B cell (primary cell): ENCODE results near the gene SLC35G6. TPM values are rescaled to one million over a fixed set of nuclear protein-coding genes. Genes with fewer than 3 reads are reported as not detected.

Experiments used
- ATAC-seq: fragments of 200-7000 bp; cut with Tn5 transposase; one replicate; pipeline ENCODE4 v1.10.0; 2021; ENCODE audit warnings: low read depth, mild to moderate bottlenecking, moderate number of reproducible peaks, moderate library complexity
- CTCF ChIA-PET: fragments of 350-600 bp; sonication (Branson Sonifier 250); formaldehyde crosslinking; loops from one replicate; lab custom pipeline; 2021; ENCODE audit warnings: antibody characterized with exemption, inconsistent platforms; lab: Charles Lee
- POLR2A ChIA-PET: fragments of 350-600 bp; sonication (Branson Sonifier 250); formaldehyde crosslinking; loops from one replicate; lab custom pipeline; 2021; ENCODE audit warnings: antibody characterized with exemption; lab: Charles Lee
- DNase-seq: peaks from one replicate; pipeline ENCODE4 v3.0.0; 2013
- H2AFZ ChIP-seq: 2 replicates; pipeline ENCODE4 v1.6.1; 2012; ENCODE audit warnings: mild to moderate bottlenecking, low read depth, low read length; ENCODE audit not compliant: insufficient read depth, poor library complexity, severe bottlenecking
- H3K27ac ChIP-seq, 2 donors: 1 replicate in 1 of 2; 2 replicates in 1 of 2; pipeline ENCODE4 v1.5.1; 2012 to 2013; ENCODE audit warnings: low read length in 2 of 2, mild to moderate bottlenecking in 2 of 2, moderate library complexity in 1 of 2
- H3K27me3 ChIP-seq, 4 experiments: fragments of 200-600 bp in 1 of 4; sonication (generic) in 1 of 4; replicated peaks in 1 of 4; 1 replicate in 2 of 4; 2 replicates in 2 of 4; pipeline versions ENCODE4 v1.6.1 to v1.7.0; 2013 to 2016; ENCODE audit warnings: low read length in 3 of 4, mild to moderate bottlenecking in 2 of 4, mixed read lengths in 1 of 4, moderate library complexity in 1 of 4; ENCODE audit not compliant: insufficient read depth in 4 of 4, control insufficient read depth in 3 of 4; ENCODE audit errors: control extremely low read depth in 1 of 4
- H3K36me3 ChIP-seq, 2 experiments: replicated peaks in 1 of 2; 1 replicate in 1 of 2; 2 replicates in 1 of 2; pipeline versions ENCODE4 v1.6.1 to v1.7.1; 2013; ENCODE audit warnings: low read length in 1 of 2; ENCODE audit not compliant: insufficient read depth in 2 of 2, control insufficient read depth in 1 of 2; ENCODE audit errors: control extremely low read depth in 1 of 2, extremely low read depth in 1 of 2
- H3K4me1 ChIP-seq, 2 donors: fragments of 200-600 bp in 1 of 2; sonication (generic) in 1 of 2; 1 replicate in 1 of 2; 2 replicates in 1 of 2; pipeline versions ENCODE4 v1.5.1 to v1.6.1; 2013 to 2017; ENCODE audit warnings: low read length in 2 of 2; ENCODE audit not compliant: control insufficient read depth in 2 of 2, insufficient read depth in 2 of 2
- H3K4me2 ChIP-seq: replicated peaks from 2 replicates; pipeline ENCODE3; 2012; ENCODE audit warnings: mild to moderate bottlenecking, low read depth, low read length; ENCODE audit not compliant: poor library complexity, severe bottlenecking
- H3K4me3 ChIP-seq, 5 experiments: fragments of 200-600 bp in 1 of 5; sonication (generic) in 1 of 5; 1 replicate in 3 of 5; 2 replicates in 2 of 5; pipeline versions ENCODE4 v1.5.1 to v1.7.0; 2011 to 2016; ENCODE audit warnings: low read length in 4 of 5, mild to moderate bottlenecking in 4 of 5, low read depth in 2 of 5, control low read depth in 1 of 5, moderate library complexity in 1 of 5; ENCODE audit not compliant: insufficient read depth in 1 of 5; ENCODE audit errors: control extremely low read depth in 1 of 5, extremely low read depth in 1 of 5
- H3K79me2 ChIP-seq: fragments of 200-600 bp; sonication (generic); one replicate; pipeline ENCODE4 v1.6.0; 2016; ENCODE audit warnings: low read length; ENCODE audit not compliant: control insufficient read depth, insufficient read depth
- H3K9ac ChIP-seq: fragments of 200-600 bp; sonication (generic); 2 replicates; pipeline ENCODE4 v1.6.1; 2017; ENCODE audit warnings: mild to moderate bottlenecking, low read length, moderate library complexity
- H3K9me3 ChIP-seq, 3 donors: one replicate each; pipeline versions ENCODE4 v1.6.1 to v1.7.1; 2013; ENCODE audit warnings: low read length in 2 of 3; ENCODE audit not compliant: control insufficient read depth in 2 of 3, insufficient read depth in 1 of 3; ENCODE audit errors: control extremely low read depth in 1 of 3
- H4K20me1 ChIP-seq: 2 replicates; pipeline ENCODE4 v1.6.0; 2012; ENCODE audit warnings: mild to moderate bottlenecking, low read length; ENCODE audit not compliant: insufficient read depth, control insufficient read depth, poor library complexity, severe bottlenecking
- H3K27ac Mint-ChIP-seq: one replicate; pipeline ENCODE4 v1.8.0; 2021; ENCODE audit warnings: mixed read lengths
- H3K27me3 Mint-ChIP-seq: one replicate; pipeline ENCODE4 v1.8.0; 2021; ENCODE audit warnings: mixed read lengths
- H3K4me1 Mint-ChIP-seq: one replicate; pipeline ENCODE4 v1.8.0; 2021; ENCODE audit warnings: mixed read lengths
- H3K4me3 Mint-ChIP-seq: one replicate; pipeline ENCODE4 v1.8.0; 2021; ENCODE audit warnings: mixed read lengths
- H3K9me3 Mint-ChIP-seq: one replicate; pipeline ENCODE4 v1.8.0; 2022; ENCODE audit warnings: mixed read lengths; ENCODE audit not compliant: insufficient read depth
- EZH2 ChIP-seq: IDR thresholded peaks from 2 replicates; pipeline ENCODE4 v1.6.1; 2012; ENCODE audit warnings: borderline replicate concordance, low read depth, mild to moderate bottlenecking, moderate library complexity, low read length; ENCODE audit not compliant: insufficient read depth, poor library complexity, severe bottlenecking
- WGBS: methylation state at CpG from one replicate; pipeline ENCODE4 v1.1.5; 2013; ENCODE audit warnings: missing lambda C conversion rate; ENCODE audit not compliant: insufficient coverage; 5-methylcytosine and 5-hydroxymethylcytosine counted together
- intact Hi-C: fragments of 100-400 bp; cut with micrococcal nuclease; formaldehyde crosslinking; loops from one replicate; pipeline ENCODE4 v1.10.0; 2022
- polyA plus RNA-seq: library from polyadenylated mRNA; depleted of rRNA; stranded (reverse); fragments of >200 nt; gene quantifications from 2 replicates; pipeline ENCODE4 v1.2.3, GENCODE V29; 2012
- total RNA-seq, 2 donors: library from RNA; stranded (reverse); fragments of 120-200 nt in 1 of 2; gene quantifications; 1 replicate in 1 of 2; 2 replicates in 1 of 2; pipeline versions ENCODE4 v1.2.3 to v1.2.4, GENCODE V29; 2013 to 2022
- TF ChIP-seq, protein P1 (sequence below): fragments of 200-600 bp; IDR thresholded peaks from one replicate; pipeline ENCODE4 v1.8.0; 2022; ENCODE audit warnings: antibody characterized with exemption, mild to moderate bottlenecking

SLC35G6 gene
- total and polyA plus RNA-seq, 2 donors (not counting 1 experiment from before 2014, with no cell fraction given): 0.04 to 0.30 TPM

DNA sequence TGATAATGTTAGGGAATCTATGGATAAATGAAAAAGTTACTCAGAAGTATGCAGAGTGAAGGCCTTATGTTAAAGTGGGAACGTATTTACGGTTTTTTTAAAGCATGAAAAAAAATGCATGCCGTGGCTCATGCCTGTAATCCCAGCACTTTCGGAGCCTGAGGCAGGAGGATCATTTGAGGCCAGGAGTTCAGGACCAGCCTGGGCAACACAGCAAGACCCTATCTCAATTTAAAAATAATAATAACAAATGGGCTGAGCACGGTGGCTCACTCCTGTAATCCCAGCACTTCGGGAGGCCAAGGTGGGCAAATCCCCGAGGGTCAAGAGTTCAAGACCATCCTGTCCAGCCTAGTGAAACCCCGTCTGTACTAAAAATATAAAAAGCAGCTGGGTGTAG, 8.9 kb downstream of the SLC35G6 start:
- peaks cover 92% of the 10 kb centered on the region for H4K20me1 ChIP-seq
- H3K27ac ChIP-seq: no peak overlapping the region
- no peak overlapping the region for H3K4me2 ChIP-seq
- H3K4me3 ChIP-seq: no peak overlapping the region
- H2AFZ ChIP-seq: no peak overlapping the region
- no peaks in the 10 kb centered on the region for H3K27me3 ChIP-seq
- ATAC-seq: no peak
- H3K9ac ChIP-seq: no peak overlapping the region
- no peak overlapping the region for H3K4me3 Mint-ChIP-seq
- H3K36me3 ChIP-seq: peaks cover 2 to 36% of the 10 kb centered on the region in 2 experiments
- ChIA-PET CTCF (interaction anchor here (0.7 kb wide), 1 partner anchor 71 kb away, joined by 3 read pairs; the partner anchor contains the start of gene SENP3), POLR2A (no interaction called here)
- 79% methylated on average over 7 of the region's 8 CpGs for WGBS
- H3K79me2 ChIP-seq: peaks cover 99% of the 10 kb centered on the region
- no peaks in the 10 kb centered on the region for H3K27me3 Mint-ChIP-seq
- H3K4me1 ChIP-seq: peaks cover 18 to 26% of the 10 kb centered on the region in 2 donors
- no peaks in the 10 kb centered on the region for H3K9me3 ChIP-seq
- H3K4me1 Mint-ChIP-seq: peaks cover 71% of the 10 kb centered on the region
- no peaks in the 10 kb centered on the region for H3K9me3 Mint-ChIP-seq
- intact Hi-C loops: no loop called here
- TF ChIP-seq, protein P1, sequence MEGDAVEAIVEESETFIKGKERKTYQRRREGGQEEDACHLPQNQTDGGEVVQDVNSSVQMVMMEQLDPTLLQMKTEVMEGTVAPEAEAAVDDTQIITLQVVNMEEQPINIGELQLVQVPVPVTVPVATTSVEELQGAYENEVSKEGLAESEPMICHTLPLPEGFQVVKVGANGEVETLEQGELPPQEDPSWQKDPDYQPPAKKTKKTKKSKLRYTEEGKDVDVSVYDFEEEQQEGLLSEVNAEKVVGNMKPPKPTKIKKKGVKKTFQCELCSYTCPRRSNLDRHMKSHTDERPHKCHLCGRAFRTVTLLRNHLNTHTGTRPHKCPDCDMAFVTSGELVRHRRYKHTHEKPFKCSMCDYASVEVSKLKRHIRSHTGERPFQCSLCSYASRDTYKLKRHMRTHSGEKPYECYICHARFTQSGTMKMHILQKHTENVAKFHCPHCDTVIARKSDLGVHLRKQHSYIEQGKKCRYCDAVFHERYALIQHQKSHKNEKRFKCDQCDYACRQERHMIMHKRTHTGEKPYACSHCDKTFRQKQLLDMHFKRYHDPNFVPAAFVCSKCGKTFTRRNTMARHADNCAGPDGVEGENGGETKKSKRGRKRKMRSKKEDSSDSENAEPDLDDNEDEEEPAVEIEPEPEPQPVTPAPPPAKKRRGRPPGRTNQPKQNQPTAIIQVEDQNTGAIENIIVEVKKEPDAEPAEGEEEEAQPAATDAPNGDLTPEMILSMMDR: no peak
- no peak for TF ChIP-seq EZH2
- H3K27ac Mint-ChIP-seq: no peak overlapping the region
- no peak for DNase-seq

DNA sequence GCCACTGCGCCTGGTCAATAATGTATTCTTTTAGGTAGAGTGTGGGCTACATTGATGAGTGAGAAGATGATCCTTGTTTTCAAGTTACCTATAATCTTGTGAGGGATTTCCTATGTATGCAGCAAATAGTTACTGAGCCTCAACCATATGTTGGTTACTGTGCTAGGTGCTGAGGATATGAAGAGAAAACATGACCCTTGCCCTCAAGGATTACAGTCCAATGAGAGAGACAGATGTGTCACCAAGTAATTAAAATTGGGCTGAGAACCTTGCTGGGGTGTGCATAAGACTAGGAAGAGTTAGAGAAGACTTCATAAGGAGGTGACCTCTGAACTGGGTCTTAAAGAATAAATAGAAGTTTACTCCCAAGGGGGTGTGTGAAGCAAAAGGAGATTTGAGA, 10.3 kb downstream of the SLC35G6 start:
- CTCF ChIA-PET: interaction anchor here (1.0 kb wide), 1 partner anchor 136 kb away, joined by 3 read pairs; no protein-coding TSS in a partner anchor
- Mint-ChIP-seq H3K27me3 (no peaks in the 10 kb centered on the region), H3K9me3 (no peaks in the 10 kb centered on the region), H3K4me1 (peaks cover 61% of the 10 kb centered on the region), H3K4me3 (no peak overlapping the region), H3K27ac (peak overlapping the region; percentile 55)
- no peak for TF ChIP-seq EZH2
- TF ChIP-seq, protein P1: no peak
- no peak overlapping the region for H3K4me2 ChIP-seq
- H4K20me1 ChIP-seq: peaks cover 92% of the 10 kb centered on the region
- no peaks in the 10 kb centered on the region for H3K27me3 ChIP-seq
- H3K36me3 ChIP-seq: peaks cover 2 to 47% of the 10 kb centered on the region in 2 experiments
- no peak overlapping the region for H3K4me3 ChIP-seq
- ATAC-seq (no peak), DNase-seq (no peak)
- H3K27ac ChIP-seq: no peak overlapping the region
- H3K79me2 ChIP-seq: peaks cover 95% of the 10 kb centered on the region
- H2AFZ ChIP-seq: no peak overlapping the region
- H3K9me3 ChIP-seq: no peaks in the 10 kb centered on the region
- peaks cover 7 to 12% of the 10 kb centered on the region in 2 donors for H3K4me1 ChIP-seq
- WGBS: 100% methylated on average over 1 of the region's 1 CpG
- intact Hi-C loops: no loop called here
- no peak overlapping the region for H3K9ac ChIP-seq
- POLR2A ChIA-PET: interaction anchor here (0.6 kb wide), 1 partner anchor 253 kb away, joined by 3 read pairs; the partner anchor contains the start of gene PHF23
